ENCODE results near the gene CSMD2. TPM values are rescaled to one million over a fixed set of nuclear protein-coding genes. Genes with fewer than 3 reads are reported as not detected.

CSMD2 gene
- total RNA-seq, 1 donor from 2014 or later = 0.70 TPM

DNA sequence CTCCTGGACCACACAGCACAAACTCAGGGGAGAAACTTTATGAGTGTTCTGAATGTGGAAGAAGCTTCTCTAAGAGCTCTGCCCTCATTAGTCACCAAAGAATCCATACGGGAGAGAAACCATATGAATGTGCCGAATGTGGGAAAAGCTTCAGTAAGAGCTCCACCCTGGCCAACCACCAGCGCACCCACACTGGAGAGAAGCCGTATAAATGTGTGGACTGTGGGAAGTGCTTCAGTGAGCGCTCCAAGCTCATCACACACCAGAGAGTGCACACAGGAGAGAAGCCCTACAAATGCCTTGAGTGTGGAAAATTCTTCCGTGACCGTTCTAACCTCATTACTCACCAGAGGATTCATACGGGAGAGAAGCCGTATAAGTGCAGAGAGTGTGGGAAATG lies 670.1 kb downstream of the CSMD2 start:
- intact Hi-C loops (cut with DNase I) = no loop called here
- no peak for DNase-seq (ENCODE audit: low spot score)

- DNase-seq (ENCODE audit: low spot score) = no peak
- intact Hi-C loops (cut with DNase I) = no loop called here
Measured at GRCh38 chr1:33488624-33489023, 676.4 kb downstream of the CSMD2 start.

DNA sequence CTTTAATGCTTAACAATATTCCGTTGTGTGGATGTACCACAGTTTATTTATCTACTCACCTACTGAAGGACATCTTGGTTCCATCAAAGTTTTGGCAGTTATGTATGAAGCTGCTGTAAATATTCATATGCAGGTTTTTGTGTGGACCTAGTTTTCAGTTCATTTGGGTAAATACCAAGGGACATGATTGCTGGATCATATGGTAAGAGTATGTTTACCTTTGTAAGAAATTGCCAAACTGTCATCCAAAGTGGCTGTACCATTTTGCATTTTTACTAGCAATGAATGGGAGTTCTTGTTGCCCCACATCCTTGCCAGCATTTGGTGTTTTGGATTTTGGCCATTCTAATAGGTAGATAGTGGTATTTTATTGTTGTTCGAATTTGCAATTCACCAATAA lies 682.6 kb downstream of the CSMD2 start:
- intact Hi-C loops (cut with DNase I) = no loop called here
- no peak for DNase-seq (ENCODE audit: low spot score)

- intact Hi-C loops (cut with DNase I) = no loop called here
Measured at GRCh38 chr1:33477451-33477850, 687.6 kb downstream of the CSMD2 start.

DNA sequence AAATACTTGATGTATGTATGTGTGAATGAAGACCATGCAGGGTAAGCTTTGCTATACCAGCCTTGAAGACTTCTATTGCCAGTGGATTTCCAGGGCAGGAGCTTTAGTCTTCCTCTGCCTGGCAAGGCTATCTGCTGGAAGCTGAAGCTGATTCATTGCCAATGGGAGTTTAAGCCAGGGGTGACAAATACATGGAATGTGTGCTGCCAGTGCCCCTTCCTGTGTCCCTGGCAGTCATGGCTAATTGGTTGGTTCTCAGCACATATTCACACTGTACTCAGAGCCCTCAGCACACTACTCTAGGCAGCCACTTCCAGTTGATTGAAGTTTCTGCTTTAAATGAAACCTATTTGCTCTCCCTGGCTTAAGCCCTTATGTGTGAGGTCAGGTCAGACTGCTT lies 691.1 kb downstream of the CSMD2 start:
- intact Hi-C loops (cut with DNase I) = no loop called here

More at GRCh38 chr1:33477451-33477850, 687.6 kb downstream of the CSMD2 start:
- DNase-seq (ENCODE audit: low spot score) = no peak

GRCh38 chr1:33472269-33472980 lies 692.6 kb downstream of the CSMD2 start, which contains the start of gene ZSCAN20:
ZSCAN20 (plus strand) TSS chr1:33472645; CDS start chr1:33479289, 6,644 bp downstream.
- intact Hi-C loops (cut with DNase I) = loop anchor here (1.0 kb wide), 1 partner anchor 138 kb away; no protein-coding TSS in a partner anchor
- DNase-seq (ENCODE audit: low spot score) = peak; percentile 98

More for the DNA sequence above, 691.1 kb downstream of the CSMD2 start:
- no peak for DNase-seq (ENCODE audit: low spot score)

GRCh38 chr1:33471416-33471815 lies 693.6 kb downstream of the CSMD2 start:
- intact Hi-C loops (cut with DNase I) = loop anchor here (2.0 kb wide), 1 partner anchor 103 kb away; no protein-coding TSS in a partner anchor
- DNase-seq (ENCODE audit: low spot score) = no peak

GRCh38 chr1:33470495-33471012 lies 694.5 kb downstream of the CSMD2 start:
- intact Hi-C loops (cut with DNase I) = loop anchor here (1.0 to 2.0 kb wide), 2 partner anchors 102 to 175 kb away; no protein-coding TSS in a partner anchor
- no peak for DNase-seq (ENCODE audit: low spot score)

GRCh38 chr1:33469691-33470090 lies 695.3 kb downstream of the CSMD2 start:
- DNase-seq (ENCODE audit: low spot score) = no peak
- intact Hi-C loops (cut with DNase I) = loop anchor here (1.0 to 10.0 kb wide), 3 partner anchors 101 to 335 kb away; no protein-coding TSS in a partner anchor

- DNase-seq (ENCODE audit: low spot score) = no peak
- intact Hi-C loops (cut with DNase I) = loop anchor here (10.0 kb wide), 1 partner anchor 334 kb away; no protein-coding TSS in a partner anchor
Measured at GRCh38 chr1:33468967-33469366, 696.1 kb downstream of the CSMD2 start.

DNA sequence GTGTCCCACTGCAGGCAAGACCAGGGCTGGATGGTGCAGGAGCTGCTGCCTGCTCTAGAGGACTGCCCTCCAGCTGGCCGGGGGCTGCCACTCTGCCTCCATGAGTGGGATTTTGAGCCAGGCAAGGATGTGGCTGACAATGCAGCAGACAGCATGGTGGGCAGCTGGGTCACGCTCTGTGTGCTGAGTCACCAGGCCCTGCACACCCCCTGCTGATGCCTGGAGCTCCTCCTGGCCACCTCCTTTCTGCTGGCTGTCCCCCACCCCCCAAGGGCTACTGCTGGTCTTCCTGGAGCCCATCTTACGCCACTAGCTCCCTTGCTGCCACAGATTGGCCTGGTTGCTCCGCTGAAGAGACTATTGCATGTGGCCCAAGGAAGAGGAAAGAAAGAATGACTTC lies 696.5 kb downstream of the CSMD2 start:
- intact Hi-C loops (cut with DNase I) = loop anchor here (10.0 kb wide), 1 partner anchor 334 kb away; no protein-coding TSS in a partner anchor
- no peak for DNase-seq (ENCODE audit: low spot score)

GRCh38 chr1:33468011-33468410 lies 697.0 kb downstream of the CSMD2 start:
- no peak for DNase-seq (ENCODE audit: low spot score)
- intact Hi-C loops (cut with DNase I) = loop anchor here (10.0 kb wide), 1 partner anchor 333 kb away; no protein-coding TSS in a partner anchor

- no peak for DNase-seq (ENCODE audit: low spot score)
- intact Hi-C loops (cut with DNase I) = loop anchor here (10.0 kb wide), 1 partner anchor 331 kb away; no protein-coding TSS in a partner anchor
Measured at GRCh38 chr1:33466159-33466558, 698.9 kb downstream of the CSMD2 start.

GRCh38 chr1:33465316-33465715 lies 699.7 kb downstream of the CSMD2 start:
- DNase-seq (ENCODE audit: low spot score) = no peak
- intact Hi-C loops (cut with DNase I) = loop anchor here (10.0 kb wide), 1 partner anchor 331 kb away; no protein-coding TSS in a partner anchor

- intact Hi-C loops (cut with DNase I) = loop anchor here (10.0 kb wide), 1 partner anchor 330 kb away; no protein-coding TSS in a partner anchor
- DNase-seq (ENCODE audit: low spot score) = no peak
Measured at GRCh38 chr1:33464552-33464951, 700.5 kb downstream of the CSMD2 start.

Other genes with a start within 250 kb of the CSMD2 start
- not detected for gene C1orf94, start 11.7 kb upstream of the CSMD2 start, total RNA-seq